Hippocampal formation (tissue), 2 donors: ENCODE results near the gene CRISPLD2.
A peak's percentile ranks its signal among the peaks of the same experiment; 100 is the strongest.

Experiments
- DNase-seq, 2 donors: peaks; one replicate each; lab custom pipeline; 2025; lab: John Stamatoyannopoulos, UW

The CRISPLD2 gene, protein sequence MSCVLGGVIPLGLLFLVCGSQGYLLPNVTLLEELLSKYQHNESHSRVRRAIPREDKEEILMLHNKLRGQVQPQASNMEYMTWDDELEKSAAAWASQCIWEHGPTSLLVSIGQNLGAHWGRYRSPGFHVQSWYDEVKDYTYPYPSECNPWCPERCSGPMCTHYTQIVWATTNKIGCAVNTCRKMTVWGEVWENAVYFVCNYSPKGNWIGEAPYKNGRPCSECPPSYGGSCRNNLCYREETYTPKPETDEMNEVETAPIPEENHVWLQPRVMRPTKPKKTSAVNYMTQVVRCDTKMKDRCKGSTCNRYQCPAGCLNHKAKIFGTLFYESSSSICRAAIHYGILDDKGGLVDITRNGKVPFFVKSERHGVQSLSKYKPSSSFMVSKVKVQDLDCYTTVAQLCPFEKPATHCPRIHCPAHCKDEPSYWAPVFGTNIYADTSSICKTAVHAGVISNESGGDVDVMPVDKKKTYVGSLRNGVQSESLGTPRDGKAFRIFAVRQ

DNA sequence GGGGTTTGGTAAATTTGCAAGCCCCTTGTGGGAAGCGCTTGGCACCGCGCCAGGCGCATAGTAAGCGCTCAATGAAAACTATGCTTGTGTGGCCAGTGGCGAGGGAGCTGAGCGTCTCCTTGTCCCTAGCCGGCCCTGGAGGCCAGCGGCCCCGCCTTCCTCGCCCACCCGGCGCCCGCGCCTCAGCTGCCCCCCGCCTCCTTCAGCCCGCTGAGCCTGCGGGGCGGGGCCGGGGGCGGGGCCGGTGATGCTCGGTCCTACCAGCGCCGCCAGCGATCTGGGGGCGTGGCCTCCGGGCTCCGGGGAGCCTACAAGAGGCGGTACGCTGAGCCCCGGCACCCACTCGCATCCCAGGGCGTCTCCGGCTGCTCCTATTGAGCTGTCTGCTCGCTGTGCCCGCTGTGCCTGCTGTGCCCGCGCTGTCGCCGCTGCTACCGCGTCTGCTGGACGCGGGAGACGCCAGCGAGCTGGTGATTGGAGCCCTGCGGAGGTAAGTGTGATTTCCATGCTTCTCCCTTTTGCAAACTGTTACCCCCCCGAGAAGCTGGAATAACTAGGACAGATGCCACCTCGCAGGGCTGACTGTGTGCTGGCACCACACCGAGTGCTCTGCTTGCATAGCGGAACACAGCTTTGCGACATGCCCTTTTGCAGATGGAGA is at the start of gene CRISPLD2:
CRISPLD2 (plus strand) TSS at position 342 of the 661 bp plus-strand sequence. CDS start 18,511 bp downstream, outside the sequence.
- DNase-seq = peak; percentile 44 to 82

DNA sequence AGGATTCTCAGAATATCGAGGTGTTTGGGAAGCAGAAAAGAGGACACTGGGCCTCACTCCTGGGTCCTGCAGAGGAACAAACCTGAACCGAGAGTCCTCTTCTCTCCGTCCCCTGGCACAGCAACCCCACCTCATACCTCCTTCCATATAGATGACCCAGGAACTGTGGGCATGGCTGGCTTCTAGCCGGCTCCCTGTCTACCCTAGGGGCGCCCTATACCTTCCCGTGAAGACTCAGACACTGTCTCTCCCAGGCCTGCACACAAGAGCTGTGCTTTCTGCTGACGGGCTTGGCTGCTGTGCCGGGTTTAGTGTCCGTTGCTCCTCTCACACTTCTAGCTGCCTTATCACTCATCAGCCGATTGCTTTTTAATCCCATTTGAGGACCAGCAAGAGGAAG is 46.5 kb upstream of the CRISPLD2 start:
- no peak for DNase-seq

DNA sequence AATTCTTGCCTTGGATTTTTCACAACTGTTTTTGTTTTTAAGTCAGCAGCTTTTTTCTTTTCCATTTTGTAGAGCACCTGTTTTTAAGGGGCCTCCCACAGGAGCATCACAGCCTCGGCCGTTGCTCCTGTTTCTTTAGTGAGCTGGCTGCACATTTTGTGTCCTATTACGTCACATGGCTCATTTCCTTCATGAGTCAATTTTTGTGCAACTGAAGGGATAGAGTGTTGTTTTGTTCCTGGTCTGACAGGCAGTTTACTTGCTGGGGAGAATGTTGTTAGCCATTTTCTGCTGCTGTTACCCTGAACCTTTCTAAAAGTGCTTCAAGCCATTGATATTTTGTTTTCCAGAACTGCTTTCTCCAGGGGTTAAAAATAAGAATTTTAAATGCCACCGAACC is 45.0 kb upstream of the CRISPLD2 start:
- peak in 1 of 2 donors; percentile 25 for DNase-seq

DNA sequence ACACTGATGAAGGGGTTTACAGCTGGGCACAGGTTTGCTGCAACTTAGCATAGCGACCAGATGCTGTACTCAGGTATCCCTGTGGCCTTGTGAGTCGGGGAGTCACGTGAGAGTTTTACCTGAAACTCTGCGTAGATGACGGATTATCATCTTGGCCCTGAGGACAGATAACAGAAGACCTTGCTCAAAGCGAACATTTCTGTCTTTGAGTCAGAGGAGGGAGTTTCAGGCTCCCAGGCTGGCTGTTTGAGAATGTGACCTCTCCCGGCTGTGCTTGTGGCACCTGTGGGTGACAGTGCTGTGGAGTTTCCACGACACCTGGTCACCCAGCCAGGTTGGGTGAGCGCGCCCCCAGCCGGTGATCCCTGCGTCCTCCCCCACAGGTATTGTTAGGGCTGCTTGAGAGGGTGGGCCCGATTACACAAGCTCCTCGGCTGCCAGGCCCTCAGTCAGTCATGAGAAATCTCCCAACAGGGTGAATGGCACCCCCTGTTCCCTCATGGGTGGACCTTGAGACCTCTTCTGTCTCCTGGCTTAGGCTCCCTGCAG is 44.4 kb upstream of the CRISPLD2 start:
- no peak for DNase-seq

DNA sequence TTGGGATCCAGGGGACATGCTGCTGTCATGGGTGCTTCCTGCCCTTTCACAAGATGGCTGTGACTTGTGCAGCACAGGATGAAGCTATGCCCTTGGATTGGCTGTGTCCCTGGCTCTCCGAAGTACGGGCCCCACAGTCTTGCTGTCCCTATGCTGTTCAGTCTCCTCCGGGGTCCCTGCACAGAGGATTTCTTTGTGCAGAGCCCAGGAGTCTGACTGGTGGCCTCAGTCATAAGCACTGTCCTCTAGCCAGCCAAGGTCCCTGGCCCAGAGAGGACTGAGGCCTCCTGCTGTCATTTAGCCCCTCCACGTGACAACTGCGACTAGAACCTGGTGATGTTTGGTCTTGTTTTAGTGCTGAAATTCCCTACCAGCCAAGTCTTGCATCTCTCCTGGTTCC is 42.4 kb upstream of the CRISPLD2 start:
- no peak for DNase-seq

DNA sequence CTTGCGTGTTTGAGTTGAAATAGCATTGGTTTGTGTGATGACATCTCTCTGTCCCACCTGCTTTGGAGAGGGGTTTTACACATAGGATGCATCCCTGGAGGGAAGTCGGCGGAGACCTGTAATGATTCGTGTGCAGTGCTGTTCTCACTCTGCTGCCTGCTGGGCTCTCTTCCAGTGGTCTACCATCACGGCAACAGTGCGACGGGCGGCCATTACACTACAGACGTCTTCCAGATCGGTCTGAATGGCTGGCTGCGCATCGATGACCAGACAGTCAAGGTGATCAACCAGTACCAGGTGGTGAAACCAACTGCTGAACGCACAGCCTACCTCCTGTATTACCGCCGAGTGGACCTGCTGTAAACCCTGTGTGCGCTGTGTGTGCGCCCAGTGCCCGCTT is 41.1 kb upstream of the CRISPLD2 start:
- no peak for DNase-seq

DNA sequence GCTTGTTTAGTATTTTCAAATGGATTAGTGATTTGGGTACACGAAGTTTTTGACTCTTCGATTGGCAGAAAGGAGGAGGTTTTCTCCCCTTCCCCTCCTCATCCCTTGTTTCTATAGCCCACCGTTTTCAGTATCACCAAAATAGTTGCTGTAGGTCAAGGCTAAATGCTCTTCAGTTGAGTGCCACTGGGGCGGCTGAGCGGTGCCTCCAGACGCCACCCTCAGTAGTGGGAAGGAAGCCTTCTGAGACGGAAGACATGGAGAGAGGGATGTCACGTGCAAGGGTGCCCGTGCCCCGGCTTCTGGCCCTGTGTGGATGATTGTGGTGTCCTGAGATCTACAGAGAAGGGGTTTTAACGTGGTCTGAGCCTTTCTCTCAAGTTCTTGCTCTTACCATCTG is 39.7 kb upstream of the CRISPLD2 start:
- no peak for DNase-seq

DNA sequence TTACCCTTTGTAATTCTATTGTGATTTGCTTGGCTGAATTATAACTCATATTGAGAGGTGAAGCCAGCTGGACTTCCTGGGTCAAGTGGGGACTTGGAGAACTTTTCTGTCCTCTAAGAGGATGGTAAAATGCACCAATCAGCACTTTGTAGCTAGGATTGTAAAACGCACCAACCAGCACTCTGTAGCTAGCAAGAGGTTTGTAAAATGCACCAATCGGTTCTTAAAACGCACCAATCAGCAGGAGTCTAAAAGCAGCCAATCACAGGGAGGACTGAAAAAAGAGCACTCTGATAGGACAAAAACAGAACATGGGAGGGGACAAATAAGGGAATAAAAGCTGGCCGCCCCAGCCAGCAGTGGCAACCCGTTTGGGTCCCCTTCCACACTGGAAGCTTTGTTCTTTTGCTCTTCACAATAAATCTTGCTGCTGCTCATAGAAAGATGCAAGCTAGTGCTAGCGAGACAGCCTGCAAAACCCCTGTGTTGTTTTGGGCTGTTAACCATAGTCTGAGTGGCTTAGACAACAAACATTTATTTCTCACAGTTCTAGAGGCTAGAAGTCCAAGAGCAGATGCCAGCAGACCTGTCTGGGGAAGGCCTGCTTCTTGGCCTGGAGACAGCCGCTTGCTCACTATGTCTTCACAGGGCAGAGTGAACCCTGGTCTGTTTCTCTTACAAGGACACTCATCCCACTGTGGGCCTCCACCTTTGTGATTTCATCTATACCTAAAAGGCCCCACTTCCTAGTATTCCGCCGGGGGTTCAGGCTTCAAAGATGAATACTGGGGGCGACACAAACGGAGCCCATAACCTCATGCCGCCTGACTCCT is 39.0 kb upstream of the CRISPLD2 start:
- DNase-seq = no peak

DNA sequence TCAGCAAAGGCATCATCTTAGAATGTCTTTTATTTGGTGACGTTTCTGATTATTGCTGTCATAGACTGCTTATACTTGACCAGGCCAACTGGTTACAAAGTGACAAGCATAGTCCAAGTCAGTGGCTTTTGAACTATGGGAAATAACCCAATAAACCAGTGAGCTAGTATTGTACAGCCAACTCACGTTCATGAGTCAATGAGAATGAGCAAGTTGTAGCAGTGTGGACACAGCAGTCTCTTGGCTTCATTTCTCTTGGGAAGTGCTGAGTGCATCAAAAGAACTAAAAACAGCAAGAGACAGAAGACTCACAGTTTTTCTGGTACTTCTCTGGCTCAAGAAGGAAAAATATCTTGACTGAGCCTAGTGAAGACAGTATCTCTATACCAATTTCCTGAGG is 36.9 kb upstream of the CRISPLD2 start:
- DNase-seq = no peak

DNA sequence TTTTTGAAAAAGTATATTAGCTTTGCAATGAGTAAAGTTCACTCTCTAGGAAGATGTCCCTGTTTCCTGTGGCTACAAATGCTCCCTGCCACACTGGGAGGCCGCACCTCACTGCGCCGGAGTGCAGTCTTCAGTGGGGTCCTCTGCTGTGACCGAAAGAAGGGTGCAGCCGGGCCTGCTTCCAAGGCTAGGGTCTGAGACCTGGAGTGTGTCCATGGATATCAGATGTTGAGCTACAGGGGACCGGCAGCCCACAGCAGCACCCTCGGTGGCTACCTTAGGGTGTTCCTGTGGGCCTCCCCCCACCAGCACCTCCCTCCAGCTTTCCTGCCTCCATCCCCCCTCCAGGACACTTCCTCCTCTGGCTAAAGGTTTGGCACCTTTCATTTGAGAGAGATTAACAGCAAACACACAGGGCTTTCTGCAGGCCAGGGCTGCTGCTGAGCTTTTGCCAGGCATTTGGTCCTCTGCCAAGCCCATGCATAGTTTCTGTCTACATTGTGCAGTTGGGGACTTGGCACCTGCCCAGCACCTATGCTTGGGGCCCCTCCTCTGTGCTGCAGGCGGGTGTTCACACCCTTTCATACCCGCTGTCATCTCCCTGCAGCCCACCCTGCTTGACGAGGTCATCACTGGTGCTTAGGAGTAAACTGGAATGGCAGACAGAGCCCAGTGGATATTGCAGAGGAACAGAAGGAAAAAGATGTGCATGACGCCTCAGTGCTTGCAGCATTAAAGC is 33.8 kb upstream of the CRISPLD2 start:
- DNase-seq = no peak

DNA sequence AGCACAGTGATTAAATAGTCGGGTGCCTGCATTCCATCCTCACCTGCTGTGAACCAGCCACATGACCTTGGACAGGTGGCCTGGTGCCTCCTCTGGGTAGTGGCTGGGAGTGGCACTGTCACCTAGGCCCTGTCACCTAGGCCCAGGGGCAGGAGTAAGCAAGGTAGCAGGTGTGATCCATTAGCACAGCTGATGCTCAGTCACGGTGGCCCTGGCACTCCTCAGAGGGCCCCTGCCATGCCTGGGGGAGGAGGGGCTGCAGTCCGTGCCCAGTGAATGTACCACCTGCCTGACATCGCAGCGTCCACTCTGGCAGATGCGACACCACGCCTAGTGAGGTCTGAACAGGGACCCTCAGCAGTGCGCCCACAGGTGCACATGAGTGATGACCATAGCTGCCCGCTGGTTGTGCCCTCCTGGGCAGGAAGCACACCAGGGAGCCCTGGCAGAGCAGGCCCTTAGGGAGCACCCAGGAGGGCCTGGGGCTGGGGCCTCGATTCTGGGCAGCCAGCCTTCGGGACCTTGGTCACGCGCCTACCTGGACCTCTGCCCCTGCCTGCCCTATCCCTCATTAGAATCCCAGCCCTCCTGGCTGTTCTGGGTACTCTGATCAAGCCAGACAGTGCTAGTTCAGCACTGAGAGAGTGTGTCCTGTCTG is 33.1 kb upstream of the CRISPLD2 start:
- no peak for DNase-seq

DNA sequence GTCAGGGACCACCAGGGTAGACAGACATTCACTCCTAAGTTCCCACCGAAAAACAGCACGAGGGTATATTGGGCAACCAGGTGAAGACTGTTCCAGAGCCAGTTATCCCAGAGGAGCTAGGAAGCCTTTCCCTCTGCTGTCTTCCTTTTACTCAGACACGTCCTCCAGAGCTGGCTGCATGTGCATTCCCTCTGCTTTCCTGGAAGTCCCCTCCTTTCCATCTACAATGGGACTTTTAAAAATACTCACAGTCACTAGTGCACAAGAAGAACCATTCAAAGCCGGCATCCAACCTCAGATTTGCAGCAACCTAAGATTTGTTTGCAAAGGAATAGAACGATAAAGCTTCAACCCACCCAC is 32.5 kb upstream of the CRISPLD2 start:
- no peak for DNase-seq

DNA sequence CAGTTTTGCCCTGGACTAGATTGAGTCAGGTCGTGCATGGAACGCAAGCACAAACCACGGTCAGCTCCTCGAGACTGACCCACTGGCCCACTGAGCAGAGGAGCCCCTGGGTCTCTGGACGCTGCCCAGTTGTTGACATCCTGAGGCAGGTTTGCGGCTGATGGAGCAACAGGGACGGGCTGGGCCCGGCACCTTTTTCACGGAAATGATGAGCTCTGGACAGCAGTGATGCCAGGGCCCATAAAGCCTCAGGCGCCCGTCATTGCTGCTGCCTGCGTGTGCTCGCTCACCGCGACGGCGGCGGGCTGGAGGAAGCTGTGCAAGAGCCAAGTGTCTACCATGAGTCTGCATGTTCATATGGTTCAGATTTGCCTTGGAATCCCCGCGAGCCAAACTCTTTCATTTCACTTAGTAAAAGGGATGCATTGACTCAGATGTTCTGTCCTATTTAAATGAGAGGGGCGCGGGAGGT is 30.8 kb upstream of the CRISPLD2 start:
- no peak for DNase-seq

DNA sequence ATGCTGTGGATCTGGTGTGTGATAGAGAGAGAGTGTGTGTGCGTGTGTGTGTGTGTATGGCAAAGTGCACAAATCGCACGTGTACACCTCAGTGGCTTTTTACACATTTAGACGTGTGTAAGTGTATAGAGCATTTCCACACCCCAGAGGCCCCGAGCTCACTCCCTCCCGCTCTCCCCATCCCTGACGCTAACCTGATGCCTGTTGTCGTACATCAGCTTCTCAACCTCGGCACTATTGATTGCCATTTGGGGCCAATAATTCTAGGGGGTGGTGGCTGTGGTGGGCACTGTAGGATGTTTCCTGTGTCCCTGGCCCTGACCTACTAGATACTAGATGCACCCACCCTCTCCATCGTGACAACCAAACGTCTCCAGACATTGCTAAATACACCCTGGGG is 30.4 kb upstream of the CRISPLD2 start:
- DNase-seq = no peak

DNA sequence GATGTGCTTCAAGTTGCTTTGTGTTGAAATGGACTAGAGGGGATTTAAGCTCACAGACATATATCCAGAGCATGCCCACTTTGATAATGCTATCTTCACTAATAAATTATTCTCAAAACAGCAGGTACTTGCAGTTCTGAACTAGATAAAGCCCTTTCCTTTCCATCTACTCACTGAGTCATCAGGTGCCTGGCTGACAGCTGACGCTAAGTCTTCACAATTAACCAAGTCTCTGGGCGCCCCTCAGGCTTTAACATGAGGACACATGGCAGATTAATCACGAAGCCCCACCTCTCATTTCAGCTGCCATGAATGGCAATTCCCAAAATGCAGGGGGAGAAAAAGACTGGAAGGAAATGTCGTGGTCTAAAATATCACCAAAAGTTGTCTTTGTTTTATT is 29.5 kb upstream of the CRISPLD2 start:
- DNase-seq = no peak

DNA sequence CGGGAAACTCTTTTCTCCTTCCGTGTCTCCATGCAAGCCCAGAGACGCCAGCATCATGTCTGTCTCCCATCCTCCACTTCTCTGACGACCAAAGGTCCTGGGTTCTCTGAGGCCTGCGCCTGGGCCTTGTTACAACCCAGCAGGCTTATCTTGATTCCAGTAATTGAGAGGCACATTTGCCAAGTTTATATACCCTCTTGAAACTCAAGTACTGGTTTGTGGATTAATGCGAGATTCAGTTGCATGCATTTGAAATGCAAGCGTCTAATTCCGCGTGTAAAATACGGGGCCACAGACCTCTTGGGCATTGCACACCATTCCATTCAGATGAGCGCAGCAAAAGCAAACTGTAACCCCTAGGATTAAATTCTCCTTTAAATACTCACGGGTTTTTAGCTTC is 28.7 kb upstream of the CRISPLD2 start:
- no peak for DNase-seq

DNA sequence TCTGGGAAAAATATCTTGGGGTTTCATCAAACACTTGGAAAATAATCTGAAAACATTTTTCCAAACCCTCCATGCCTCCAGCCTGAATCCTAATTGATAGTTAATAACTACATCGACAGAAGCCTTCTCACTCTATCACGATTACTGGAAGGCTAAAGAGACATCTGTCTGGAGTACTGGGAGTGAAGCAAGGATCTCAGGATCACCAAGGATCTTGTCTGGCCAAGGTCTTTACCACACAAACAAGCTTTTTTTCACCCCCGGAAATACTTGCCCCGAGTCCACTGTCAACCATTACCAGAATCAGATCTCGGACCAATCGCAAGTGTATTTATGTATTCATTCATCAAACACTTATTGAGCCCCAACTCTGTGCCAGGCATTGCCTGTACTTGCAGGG is 28.3 kb upstream of the CRISPLD2 start:
- no peak for DNase-seq

DNA sequence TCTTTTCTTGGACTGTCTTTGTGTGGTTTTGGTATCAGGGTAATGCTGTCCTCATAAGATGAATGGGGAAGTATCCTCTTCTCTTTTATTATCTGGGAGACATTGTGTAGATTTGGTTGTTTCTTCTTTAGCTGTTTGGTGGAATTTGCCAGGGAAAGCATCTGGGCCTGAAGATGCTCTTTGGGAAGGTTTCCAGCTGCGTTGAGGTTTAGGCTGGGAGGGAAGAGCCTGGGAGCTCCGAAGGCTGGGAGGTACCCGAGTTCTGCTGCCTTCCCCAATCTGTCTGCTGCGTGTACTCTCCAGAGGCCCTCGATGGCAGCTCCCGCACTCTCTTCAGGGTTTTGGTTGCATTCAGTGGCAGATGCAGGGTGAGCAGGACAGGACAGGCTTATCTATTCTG is 25.6 kb upstream of the CRISPLD2 start:
- DNase-seq = no peak

DNA sequence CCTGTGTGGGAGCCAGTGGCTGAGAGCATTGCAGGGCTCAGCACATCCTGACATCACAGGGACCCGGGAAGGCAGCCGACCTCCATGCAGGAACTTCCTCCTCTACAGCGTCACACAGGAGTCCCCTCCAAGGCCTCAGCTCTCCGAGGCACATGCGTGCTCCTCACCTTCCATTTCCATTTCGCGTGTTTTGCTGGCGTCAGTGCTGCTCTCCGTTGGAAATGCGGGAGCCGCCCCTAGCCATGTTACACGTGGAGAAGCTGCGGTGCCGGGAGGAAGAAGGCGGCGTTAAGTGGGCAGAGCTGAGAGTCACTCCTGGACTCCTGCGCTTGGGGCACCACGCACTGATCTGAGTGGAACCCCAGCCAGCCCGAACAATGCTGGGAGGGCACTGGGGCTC is 25.2 kb upstream of the CRISPLD2 start:
- DNase-seq = no peak

DNA sequence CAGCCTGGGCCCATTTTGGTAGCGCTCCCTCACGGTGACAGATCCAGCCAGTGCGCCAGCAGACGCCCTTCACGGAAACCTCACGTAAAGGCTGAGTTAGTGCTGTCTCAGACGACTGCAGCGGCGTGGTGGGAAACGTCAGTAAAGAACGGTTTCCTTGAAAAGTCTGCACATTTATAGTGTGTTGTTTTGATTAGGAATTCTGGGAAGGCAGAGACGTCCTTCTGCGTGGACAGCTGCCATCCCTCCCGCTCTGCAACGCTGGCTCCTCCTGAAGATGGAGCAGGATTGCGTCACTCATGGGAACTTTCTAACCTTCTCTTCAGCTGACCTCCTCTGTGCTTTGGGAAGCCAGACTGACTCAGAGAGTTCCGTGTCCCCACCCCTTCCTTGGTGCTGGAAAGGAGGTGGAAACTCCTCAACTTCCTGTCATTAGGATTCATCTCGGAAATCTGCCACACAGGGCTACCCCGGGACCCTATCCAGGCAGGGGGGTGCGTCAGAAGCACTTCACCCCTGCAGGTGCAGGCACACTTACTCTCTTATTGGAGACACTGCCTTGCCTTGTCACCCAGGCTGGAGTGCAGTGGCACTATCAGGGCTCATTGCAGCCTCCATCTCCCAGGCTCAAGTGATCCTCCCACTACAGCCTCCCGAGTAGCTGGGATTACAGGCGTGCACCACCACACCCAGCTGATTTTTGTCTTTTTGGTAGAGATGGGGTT is 24.3 kb upstream of the CRISPLD2 start:
- no peak for DNase-seq
